GM21717 (cell line): ENCODE data around the gene SKAP2.
"Not testable (repeated sequence)": the region's sequence is repeated elsewhere in the genome, so short reads cannot be mapped to it uniquely, and the experiment has no call there.

ENCODE experiments used
- ATAC-seq: cut with Tn5 transposase; IDR thresholded peaks from one replicate; pipeline ENCODE4 v1.9.1; 2021; ENCODE audit warnings: mild to moderate bottlenecking, moderate library complexity; ENCODE audit not compliant: unreplicated experiment

Gene SKAP2

GRCh38 chr7:26857506-26858240, 6.7 kb downstream of the SKAP2 start:
- ATAC-seq = no peak

DNA sequence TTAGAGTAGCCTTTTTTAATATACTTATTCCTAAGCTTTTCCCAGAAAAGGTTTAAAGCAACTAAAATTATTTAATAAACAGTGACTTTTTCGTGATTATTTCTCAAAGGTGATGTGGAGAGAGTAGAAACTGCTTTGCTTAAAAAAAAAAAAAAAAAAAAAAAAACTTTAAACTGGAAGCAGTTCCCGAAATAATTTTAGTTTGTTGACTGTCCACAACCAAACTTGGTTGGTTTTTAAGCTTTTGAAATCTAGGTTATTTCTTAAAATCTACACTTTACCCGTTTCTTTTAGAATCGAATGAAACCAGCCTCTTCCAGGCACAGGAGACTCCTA, 7.3 kb downstream of the SKAP2 start:
- no peak for ATAC-seq

- ATAC-seq = no peak
These were observed 8.0 kb downstream of the SKAP2 start for GRCh38 chr7:26856176-26856985.

DNA sequence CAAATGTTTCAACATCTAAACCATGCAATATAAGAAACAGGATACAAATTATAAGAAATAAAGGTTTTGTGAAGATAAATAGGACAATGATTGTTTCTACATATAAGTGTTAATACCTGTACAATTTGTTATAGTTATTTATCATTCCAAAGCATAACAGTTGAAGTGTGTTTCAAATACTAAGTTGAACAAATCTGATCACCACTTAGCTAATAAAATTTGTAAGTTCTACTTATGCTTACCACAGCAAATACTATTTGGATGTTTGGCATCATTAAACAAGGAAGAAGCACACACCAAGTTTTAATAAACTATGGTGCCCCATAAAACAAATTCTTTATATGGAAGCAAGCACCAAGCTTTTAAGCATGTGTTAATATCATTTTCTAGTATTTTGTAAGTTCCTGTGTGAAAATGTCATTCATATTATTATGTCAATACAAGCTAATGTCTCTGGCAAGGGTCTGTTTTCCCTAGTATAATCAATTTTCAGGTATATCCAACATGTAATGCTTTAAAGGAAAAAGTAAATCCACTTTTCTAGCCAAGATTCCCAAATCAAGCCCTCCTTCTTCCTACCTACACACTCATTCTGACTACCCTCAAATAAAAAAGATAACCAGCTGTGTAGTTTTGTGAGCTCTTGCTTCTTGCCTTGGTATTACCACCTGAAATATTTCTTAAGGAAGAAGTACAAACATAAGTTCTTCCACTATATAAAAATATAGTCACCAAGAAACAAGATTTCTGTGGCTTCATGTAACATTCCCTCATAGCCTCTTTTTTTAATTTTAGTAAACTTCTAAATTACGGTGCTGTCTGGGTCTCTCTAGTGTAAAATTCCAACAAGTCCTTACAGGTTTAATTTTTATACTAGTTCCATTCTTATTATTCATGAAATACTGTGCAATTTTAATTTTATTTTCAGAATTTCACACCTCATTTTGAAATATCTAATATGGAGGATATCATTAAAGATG, 9.2 kb downstream of the SKAP2 start:
- ATAC-seq = no peak

GRCh38 chr7:26853788-26854393, 10.5 kb downstream of the SKAP2 start:
- ATAC-seq = no peak

GRCh38 chr7:26850193-26850651, 14.2 kb downstream of the SKAP2 start:
- no peak for ATAC-seq

- no peak for ATAC-seq
These were observed 20.7 kb downstream of the SKAP2 start for GRCh38 chr7:26843705-26844104.

- no peak for ATAC-seq
These were observed 21.5 kb downstream of the SKAP2 start for GRCh38 chr7:26842897-26843296.

GRCh38 chr7:26841003-26841739, 23.2 kb downstream of the SKAP2 start:
- ATAC-seq = no peak

DNA sequence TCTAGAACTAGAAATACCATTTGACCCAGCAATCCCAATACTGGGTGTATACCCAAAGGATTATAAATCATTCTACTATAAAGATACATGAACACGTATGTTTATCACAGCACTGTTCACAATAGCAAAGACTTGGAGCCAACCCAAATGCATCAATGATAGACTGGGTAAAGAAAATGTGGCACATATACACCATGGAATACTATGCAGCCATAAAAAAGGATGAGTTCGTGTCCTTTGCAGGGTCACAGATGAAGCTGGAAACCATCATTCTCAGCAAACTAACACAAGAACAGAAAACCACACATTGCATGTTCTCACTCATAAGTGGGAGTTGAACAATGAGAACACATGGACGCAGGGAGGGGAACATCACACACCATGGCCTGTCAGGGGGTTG, 27.6 kb downstream of the SKAP2 start:
- ATAC-seq = not testable (repeated sequence)

- ATAC-seq = no peak
These were observed 49.0 kb downstream of the SKAP2 start for GRCh38 chr7:26815426-26815825.

GRCh38 chr7:26813432-26813831, 51.0 kb downstream of the SKAP2 start:
- no peak for ATAC-seq

GRCh38 chr7:26794541-26794940, 69.8 kb downstream of the SKAP2 start:
- no peak for ATAC-seq

- no peak for ATAC-seq
These were observed 71.8 kb downstream of the SKAP2 start for GRCh38 chr7:26792576-26792975.

DNA sequence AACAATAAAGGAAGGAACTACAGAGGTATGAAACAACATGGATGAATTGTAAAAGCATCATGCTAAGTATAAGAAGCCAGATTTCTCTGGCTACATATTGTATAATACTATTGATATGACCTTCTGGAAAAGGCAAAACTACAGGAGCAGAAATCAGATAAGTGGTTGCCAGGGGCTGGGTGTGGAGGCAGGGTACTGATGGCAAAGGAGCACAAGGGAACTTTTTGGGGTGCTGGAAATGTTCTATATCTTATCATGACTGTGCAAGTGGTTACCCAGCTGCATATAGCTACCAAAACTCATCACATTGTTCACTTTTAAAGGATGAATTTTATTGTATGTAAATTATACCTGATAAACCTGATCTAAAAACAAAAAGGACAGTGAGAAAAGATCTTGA, 72.4 kb downstream of the SKAP2 start:
- ATAC-seq = no peak

GRCh38 chr7:26789481-26790184, 74.8 kb downstream of the SKAP2 start:
- no peak for ATAC-seq

- no peak for ATAC-seq
These were observed 76.7 kb downstream of the SKAP2 start for GRCh38 chr7:26787701-26788100.

GRCh38 chr7:26784118-26784517, 80.3 kb downstream of the SKAP2 start:
- no peak for ATAC-seq

DNA sequence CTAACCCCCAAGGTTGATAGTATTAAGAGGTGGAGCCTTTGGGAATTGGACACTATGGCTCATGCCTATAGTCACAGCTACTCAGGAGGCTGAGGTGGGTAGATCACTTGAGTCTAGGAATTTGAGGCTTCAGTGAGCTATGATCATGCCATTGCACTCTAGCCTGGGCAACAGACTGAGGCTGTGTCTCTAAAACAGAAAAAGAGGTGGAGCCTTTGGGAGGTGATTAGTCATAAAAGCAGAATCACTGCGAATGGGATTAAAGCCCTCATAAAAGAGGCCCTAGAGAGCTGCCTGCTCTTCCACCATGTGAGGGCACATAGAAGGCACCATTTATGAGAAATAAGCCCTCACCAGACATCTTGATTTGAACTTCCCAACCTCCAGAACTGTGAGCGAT, 81.9 kb downstream of the SKAP2 start:
- no peak for ATAC-seq
